PC-3 (cell line): ENCODE results near the gene GALNS. TPM values are rescaled to one million over a fixed set of nuclear protein-coding genes. Genes with fewer than 3 reads are reported as not detected.

Experiments used
- ATAC-seq: fragments of 200-7000 bp; cut with Tn5 transposase; 2 replicates; pipeline ENCODE4 v1.9.1; 2020; ENCODE audit warnings: mild to moderate bottlenecking, moderate library complexity
- BruUV-seq: library from RNA; stranded (reverse); fragments of 400-500 nt; replicated peaks from 2 replicates; lab custom pipeline; 2021; lab: Mats Ljungman, UMichigan
- CTCF ChIA-PET: fragments of 300-600 bp; sonication (Branson Sonifier 250); formaldehyde crosslinking; loops from one replicate; lab custom pipeline; 2022; ENCODE audit warnings: antibody characterized with exemption; lab: Charles Lee
- POLR2A ChIA-PET: fragments of 300-600 bp; sonication (Branson Sonifier 250); formaldehyde crosslinking; loops from one replicate; lab custom pipeline; 2022; ENCODE audit warnings: antibody characterized with exemption; ENCODE audit not compliant: unreplicated experiment; lab: Charles Lee
- DNase-seq: peaks from one replicate; pipeline ENCODE4 v3.0.0-alpha.2; 2015
- H2AFZ ChIP-seq: fragments of 300-600 bp; sonication (generic); 2 replicates; pipeline ENCODE4 v1.6.0; 2016; ENCODE audit warnings: antibody characterized with exemption, low read length
- H3F3A ChIP-seq: fragments of 300-600 bp; sonication (generic); one replicate; pipeline ENCODE4 v1.6.0; 2017; ENCODE audit warnings: antibody characterized with exemption, low read length, control low read depth, mild to moderate bottlenecking; ENCODE audit not compliant: unreplicated experiment
- H3K27ac ChIP-seq: fragments of 300-600 bp; sonication (generic); 2 replicates; pipeline ENCODE4 v1.5.1; 2016; ENCODE audit warnings: mild to moderate bottlenecking, low read length
- H3K27me3 ChIP-seq: fragments of 300-600 bp; sonication (generic); 2 replicates; pipeline ENCODE4 v1.6.1; 2016; ENCODE audit warnings: low read length, mixed read lengths
- H3K36me3 ChIP-seq: fragments of 300-600 bp; sonication (generic); 2 replicates; pipeline ENCODE4 v1.6.1; 2016; ENCODE audit warnings: low read depth, mixed run types, low read length, mixed read lengths
- H3K4me1 ChIP-seq: fragments of 300-600 bp; sonication (generic); 2 replicates; pipeline ENCODE4 v1.5.1; 2016; ENCODE audit warnings: low read length; ENCODE audit not compliant: insufficient read depth
- H3K4me2 ChIP-seq: fragments of 300-600 bp; sonication (generic); 2 replicates; pipeline ENCODE4 v1.6.0; 2016; ENCODE audit warnings: low read length
- H3K4me3 ChIP-seq: fragments of 300-600 bp; sonication (generic); 2 replicates; pipeline ENCODE4 v1.5.1; 2016; ENCODE audit warnings: mild to moderate bottlenecking, low read length, mixed read lengths
- H3K79me2 ChIP-seq: fragments of 300-600 bp; sonication (generic); 2 replicates; pipeline ENCODE4 v1.6.1; 2017; ENCODE audit warnings: low read length, mixed read lengths
- H3K9ac ChIP-seq: fragments of 300-600 bp; sonication (generic); 2 replicates; pipeline ENCODE4 v1.6.0; 2016; ENCODE audit warnings: mild to moderate bottlenecking, low read length
- H3K9me2 ChIP-seq: fragments of 300-600 bp; sonication (generic); replicated peaks from 2 replicates; pipeline ENCODE4 v1.6.1; 2016; ENCODE audit warnings: mixed run types, low read length, mixed read lengths
- H3K9me3 ChIP-seq: fragments of 300-600 bp; sonication (generic); 2 replicates; pipeline ENCODE4 v1.6.1; 2016; ENCODE audit warnings: low read length, mixed read lengths
- H4K20me1 ChIP-seq: fragments of 300-600 bp; sonication (generic); 2 replicates; pipeline ENCODE4 v1.6.1; 2016; ENCODE audit warnings: low read length, mixed read lengths
- EZH2 ChIP-seq: fragments of 300-600 bp; sonication (generic); IDR thresholded peaks from one replicate; pipeline ENCODE4 v1.6.1; 2017; ENCODE audit warnings: antibody characterized with exemption, mild to moderate bottlenecking, low read length; ENCODE audit not compliant: unreplicated experiment
- EZH2phosphoT487 ChIP-seq: fragments of 300-600 bp; sonication (generic); IDR thresholded peaks from 2 replicates; pipeline ENCODE4 v1.6.1; 2018; ENCODE audit warnings: mild to moderate bottlenecking, antibody characterized with exemption, low read length, borderline replicate concordance
- intact Hi-C: fragments of 100-400 bp; cut with micrococcal nuclease; formaldehyde crosslinking; loops from 2 replicates; pipeline ENCODE4 v1.9.0; 2023
- total RNA-seq: library from RNA; depleted of rRNA; stranded (reverse); fragments of >200 nt; gene quantifications from 2 replicates; pipeline ENCODE4 v1.2.3, GENCODE V29; 2014
- TF ChIP-seq, protein P1 (sequence below): fragments of 300-600 bp; sonication (generic); conservative IDR thresholded peaks from 2 replicates; pipeline ENCODE4 v1.5.1; 2017; ENCODE audit warnings: antibody characterized with exemption, low read depth, mild to moderate bottlenecking, low read length

GALNS gene
- total RNA-seq, 1 experiment from 2014 or later: 18.3 TPM

DNA sequence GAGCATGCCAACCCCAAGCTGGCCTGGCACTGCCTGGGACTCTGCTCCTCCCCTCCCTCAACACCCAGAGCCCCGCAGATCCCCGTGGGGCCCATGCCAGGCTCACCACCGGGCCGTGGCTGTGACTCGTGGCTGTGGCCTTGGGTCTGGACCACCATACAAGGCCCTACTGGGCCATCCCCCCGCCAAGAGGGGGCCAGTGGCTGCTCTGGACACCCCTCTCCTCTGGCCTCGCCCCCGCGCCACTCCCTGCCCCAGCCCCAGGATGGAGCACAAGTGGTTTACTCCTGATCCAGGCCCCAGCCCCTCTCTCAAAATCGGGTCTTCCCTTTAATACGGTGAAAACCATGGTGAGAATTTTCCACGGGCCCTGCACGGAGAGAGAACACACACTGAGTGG, 6.7 kb upstream of the GALNS start:
- H3K79me2 ChIP-seq: peaks cover 4% of the 10 kb centered on the region
- intact Hi-C loops: no loop called here
- H3F3A ChIP-seq: no peaks in the 10 kb centered on the region
- TF ChIP-seq, protein P1, sequence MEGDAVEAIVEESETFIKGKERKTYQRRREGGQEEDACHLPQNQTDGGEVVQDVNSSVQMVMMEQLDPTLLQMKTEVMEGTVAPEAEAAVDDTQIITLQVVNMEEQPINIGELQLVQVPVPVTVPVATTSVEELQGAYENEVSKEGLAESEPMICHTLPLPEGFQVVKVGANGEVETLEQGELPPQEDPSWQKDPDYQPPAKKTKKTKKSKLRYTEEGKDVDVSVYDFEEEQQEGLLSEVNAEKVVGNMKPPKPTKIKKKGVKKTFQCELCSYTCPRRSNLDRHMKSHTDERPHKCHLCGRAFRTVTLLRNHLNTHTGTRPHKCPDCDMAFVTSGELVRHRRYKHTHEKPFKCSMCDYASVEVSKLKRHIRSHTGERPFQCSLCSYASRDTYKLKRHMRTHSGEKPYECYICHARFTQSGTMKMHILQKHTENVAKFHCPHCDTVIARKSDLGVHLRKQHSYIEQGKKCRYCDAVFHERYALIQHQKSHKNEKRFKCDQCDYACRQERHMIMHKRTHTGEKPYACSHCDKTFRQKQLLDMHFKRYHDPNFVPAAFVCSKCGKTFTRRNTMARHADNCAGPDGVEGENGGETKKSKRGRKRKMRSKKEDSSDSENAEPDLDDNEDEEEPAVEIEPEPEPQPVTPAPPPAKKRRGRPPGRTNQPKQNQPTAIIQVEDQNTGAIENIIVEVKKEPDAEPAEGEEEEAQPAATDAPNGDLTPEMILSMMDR: no peak
- TF ChIP-seq EZH2 (no peak), EZH2phosphoT487 (no peak)
- ChIA-PET POLR2A (no interaction called here), CTCF (no interaction called here)
- H3K4me3 ChIP-seq: no peak overlapping the region
- no peak overlapping the region for H3K4me2 ChIP-seq
- DNase-seq (no peak), ATAC-seq (no peak)
- BruUV-seq: no TSS peak
- no peaks in the 10 kb centered on the region for H3K36me3 ChIP-seq
- no peaks in the 10 kb centered on the region for H3K9me3 ChIP-seq
- no peaks in the 10 kb centered on the region for H3K9me2 ChIP-seq
- H3K27me3 ChIP-seq: no peaks in the 10 kb centered on the region
- H4K20me1 ChIP-seq: no peaks in the 10 kb centered on the region
- H3K27ac ChIP-seq: no peak overlapping the region
- no peak overlapping the region for H3K9ac ChIP-seq
- no peak overlapping the region for H2AFZ ChIP-seq
- no peaks in the 10 kb centered on the region for H3K4me1 ChIP-seq

DNA sequence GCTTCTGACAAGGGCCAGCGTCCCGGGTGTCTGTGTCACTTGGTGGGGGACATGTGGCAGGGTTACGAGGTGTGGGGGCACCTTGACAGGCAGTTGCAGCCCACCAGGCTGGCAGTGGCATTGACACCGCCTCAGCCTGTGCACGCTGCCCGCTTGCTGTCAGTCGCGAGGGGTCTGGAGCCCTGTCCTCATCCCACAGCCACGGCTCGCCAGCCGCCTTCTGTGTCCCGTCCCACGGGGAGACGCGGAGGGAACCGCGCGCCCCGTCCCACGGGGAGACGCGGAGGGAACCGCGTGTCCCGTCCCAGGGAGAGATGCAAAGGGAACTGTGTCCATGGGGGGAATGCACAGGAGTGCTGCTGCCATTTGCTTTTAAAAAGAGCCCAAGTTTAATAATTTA, 6.2 kb upstream of the GALNS start:
- no peaks in the 10 kb centered on the region for H3K9me2 ChIP-seq
- H3K27ac ChIP-seq: no peak overlapping the region
- no peak overlapping the region for H2AFZ ChIP-seq
- POLR2A ChIA-PET: no interaction called here
- no peaks in the 10 kb centered on the region for H3F3A ChIP-seq
- H3K9me3 ChIP-seq: no peaks in the 10 kb centered on the region
- TF ChIP-seq EZH2phosphoT487 (no peak), EZH2 (no peak)
- TF ChIP-seq, protein P1: no peak
- H4K20me1 ChIP-seq: no peaks in the 10 kb centered on the region
- ATAC-seq (no peak), DNase-seq (no peak)
- BruUV-seq: no TSS peak
- no peak overlapping the region for H3K4me2 ChIP-seq
- H3K79me2 ChIP-seq: peaks cover 8% of the 10 kb centered on the region
- H3K4me3 ChIP-seq: no peak overlapping the region
- CTCF ChIA-PET: no interaction called here
- H3K36me3 ChIP-seq: no peaks in the 10 kb centered on the region
- H3K27me3 ChIP-seq: no peaks in the 10 kb centered on the region
- intact Hi-C loops: no loop called here
- 0 out of 2 replicates have a peak, but pooled peaks cover 4% of the 10 kb centered on the region for H3K4me1 ChIP-seq
- no peak overlapping the region for H3K9ac ChIP-seq

DNA sequence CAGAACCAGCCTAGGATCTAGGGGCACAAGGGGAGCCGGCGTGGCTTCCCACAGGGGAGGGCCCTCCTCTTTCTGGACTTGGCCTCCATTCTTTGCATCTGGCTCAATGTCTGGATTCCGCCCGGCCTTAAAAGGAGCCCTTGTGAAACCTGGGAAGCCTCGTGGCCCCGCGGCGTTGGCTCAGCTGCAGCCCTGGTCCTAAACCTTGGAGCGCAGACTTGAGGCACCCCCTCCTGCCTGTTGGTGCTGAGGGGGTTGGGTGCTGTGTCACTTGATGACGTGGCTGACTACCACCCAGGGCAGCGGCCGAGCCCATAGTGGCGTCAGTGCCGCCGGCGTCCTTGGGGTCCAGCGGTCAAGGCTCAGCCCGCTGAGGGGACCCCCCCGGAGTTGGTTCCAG, 4.6 kb upstream of the GALNS start:
- CTCF ChIA-PET: no interaction called here
- Histone ChIP-seq H3F3A (no peaks in the 10 kb centered on the region), H3K4me1 (0 out of 2 replicates have a peak, but pooled peaks cover 6% of the 10 kb centered on the region), H3K36me3 (no peaks in the 10 kb centered on the region), H3K9me3 (no peaks in the 10 kb centered on the region), H3K9ac (no peak overlapping the region), H3K27ac (no peak overlapping the region), H3K4me3 (no peak overlapping the region), H3K4me2 (no peak overlapping the region), H3K9me2 (no peaks in the 10 kb centered on the region), H2AFZ (no peak overlapping the region), H4K20me1 (no peaks in the 10 kb centered on the region), H3K79me2 (peaks cover 18% of the 10 kb centered on the region), H3K27me3 (no peaks in the 10 kb centered on the region)
- DNase-seq: no peak
- intact Hi-C loops: no loop called here
- no TSS peak for BruUV-seq
- TF ChIP-seq, protein P1: no peak
- POLR2A ChIA-PET: no interaction called here
- no peak for ATAC-seq
